Measurements from ENCODE around the gene NOD1.

Gene NOD1

GRCh38 chr7:30451539-30452279, 26.9 kb downstream of the NOD1 start:
- Histone ChIP-seq H3K27me3 (ENCODE audit: control insufficient read depth, insufficient read depth, low read length) (no peaks in the 10 kb centered on the region), H3K9ac (no peak overlapping the region), H3K27ac (no peak overlapping the region), H3K4me2 (ENCODE audit: low read length) (no peak overlapping the region), H3K79me2 (no peaks in the 10 kb centered on the region), H3K9me3 (ENCODE audit: control insufficient read depth, low read length) (no peaks in the 10 kb centered on the region), H3K4me1 (no peaks in the 10 kb centered on the region), H3K36me3 (ENCODE audit: control insufficient read depth, insufficient read depth, low read length) (no peaks in the 10 kb centered on the region), H3K4me3 (ENCODE audit: low read depth, low read length) (no peak overlapping the region), H2AFZ (no peak overlapping the region)
- TF ChIP-seq, protein P1, sequence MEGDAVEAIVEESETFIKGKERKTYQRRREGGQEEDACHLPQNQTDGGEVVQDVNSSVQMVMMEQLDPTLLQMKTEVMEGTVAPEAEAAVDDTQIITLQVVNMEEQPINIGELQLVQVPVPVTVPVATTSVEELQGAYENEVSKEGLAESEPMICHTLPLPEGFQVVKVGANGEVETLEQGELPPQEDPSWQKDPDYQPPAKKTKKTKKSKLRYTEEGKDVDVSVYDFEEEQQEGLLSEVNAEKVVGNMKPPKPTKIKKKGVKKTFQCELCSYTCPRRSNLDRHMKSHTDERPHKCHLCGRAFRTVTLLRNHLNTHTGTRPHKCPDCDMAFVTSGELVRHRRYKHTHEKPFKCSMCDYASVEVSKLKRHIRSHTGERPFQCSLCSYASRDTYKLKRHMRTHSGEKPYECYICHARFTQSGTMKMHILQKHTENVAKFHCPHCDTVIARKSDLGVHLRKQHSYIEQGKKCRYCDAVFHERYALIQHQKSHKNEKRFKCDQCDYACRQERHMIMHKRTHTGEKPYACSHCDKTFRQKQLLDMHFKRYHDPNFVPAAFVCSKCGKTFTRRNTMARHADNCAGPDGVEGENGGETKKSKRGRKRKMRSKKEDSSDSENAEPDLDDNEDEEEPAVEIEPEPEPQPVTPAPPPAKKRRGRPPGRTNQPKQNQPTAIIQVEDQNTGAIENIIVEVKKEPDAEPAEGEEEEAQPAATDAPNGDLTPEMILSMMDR (IDR thresholded peaks at IDR 0.05) = no peak

GRCh38 chr7:30450983-30451497, 27.5 kb downstream of the NOD1 start:
- TF ChIP-seq, protein P1 (IDR thresholded peaks at IDR 0.05) = no peak
- H3K36me3 ChIP-seq (ENCODE audit: control insufficient read depth, insufficient read depth, low read length) = no peaks in the 10 kb centered on the region
- no peak overlapping the region for H3K9ac ChIP-seq
- no peaks in the 10 kb centered on the region for H3K27me3 ChIP-seq (ENCODE audit: control insufficient read depth, insufficient read depth, low read length)
- no peak overlapping the region for H2AFZ ChIP-seq
- H3K27ac ChIP-seq = no peak overlapping the region
- no peaks in the 10 kb centered on the region for H3K9me3 ChIP-seq (ENCODE audit: control insufficient read depth, low read length)
- H3K4me2 ChIP-seq (ENCODE audit: low read length) = no peak overlapping the region
- no peaks in the 10 kb centered on the region for H3K79me2 ChIP-seq
- H3K4me3 ChIP-seq (ENCODE audit: low read depth, low read length) = no peak overlapping the region
- no peaks in the 10 kb centered on the region for H3K4me1 ChIP-seq

DNA sequence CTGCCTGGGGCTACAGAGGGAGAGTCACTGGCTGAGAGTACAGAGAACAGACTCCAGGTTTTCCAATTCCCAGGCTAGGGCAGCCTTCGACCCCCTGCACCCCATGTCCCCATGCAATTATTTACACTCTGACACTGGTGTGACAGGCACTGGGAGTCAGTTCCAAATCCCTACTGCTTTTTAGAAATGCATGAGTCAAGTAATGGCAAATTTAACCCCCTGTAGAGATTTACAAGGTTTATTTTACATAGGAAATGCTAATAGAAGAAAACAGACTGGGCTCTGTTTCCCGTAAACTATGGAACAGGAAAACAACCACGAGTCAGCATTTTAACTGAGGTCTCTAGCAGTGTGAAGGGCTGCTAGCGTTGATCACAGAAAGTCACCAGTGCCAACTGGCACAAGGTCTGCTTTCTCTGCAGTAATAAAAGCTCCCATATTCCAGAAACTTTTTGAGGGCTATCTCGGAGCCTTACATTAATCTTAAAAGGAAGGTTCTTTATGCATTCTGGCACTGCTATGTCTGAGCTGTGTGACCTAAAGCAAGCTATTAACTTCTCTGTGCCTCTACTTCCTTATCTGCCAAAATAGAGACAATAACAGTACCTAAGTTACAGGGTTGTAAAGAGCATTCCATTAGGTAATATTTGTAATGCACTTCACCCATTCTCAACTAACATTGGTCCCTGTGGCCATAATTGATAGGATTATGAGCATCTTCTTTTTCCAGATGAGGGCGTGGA, 28.2 kb downstream of the NOD1 start:
- Histone ChIP-seq H3K4me1 (no peaks in the 10 kb centered on the region), H3K4me2 (ENCODE audit: low read length) (no peak overlapping the region), H3K27ac (no peak overlapping the region), H2AFZ (no peak overlapping the region), H3K79me2 (no peaks in the 10 kb centered on the region), H3K9ac (no peak overlapping the region), H3K9me3 (ENCODE audit: control insufficient read depth, low read length) (no peaks in the 10 kb centered on the region), H3K4me3 (ENCODE audit: low read depth, low read length) (no peak overlapping the region), H3K27me3 (ENCODE audit: control insufficient read depth, insufficient read depth, low read length) (no peaks in the 10 kb centered on the region), H3K36me3 (ENCODE audit: control insufficient read depth, insufficient read depth, low read length) (no peaks in the 10 kb centered on the region)
- TF ChIP-seq, protein P1 (IDR thresholded peaks at IDR 0.05) = no peak

- Histone ChIP-seq H3K4me3 (ENCODE audit: low read depth, low read length) (no peak overlapping the region), H3K4me2 (ENCODE audit: low read length) (no peak overlapping the region), H3K79me2 (no peaks in the 10 kb centered on the region), H3K27ac (no peak overlapping the region), H3K36me3 (ENCODE audit: control insufficient read depth, insufficient read depth, low read length) (no peaks in the 10 kb centered on the region), H2AFZ (no peak overlapping the region), H3K27me3 (ENCODE audit: control insufficient read depth, insufficient read depth, low read length) (no peaks in the 10 kb centered on the region), H3K4me1 (no peaks in the 10 kb centered on the region), H3K9ac (no peak overlapping the region), H3K9me3 (ENCODE audit: control insufficient read depth, low read length) (no peaks in the 10 kb centered on the region)
- TF ChIP-seq, protein P1 (IDR thresholded peaks at IDR 0.05) = no peak
These were observed 30.0 kb downstream of the NOD1 start for GRCh38 chr7:30448461-30449189.

Measured in parathyroid adenoma (tissue), 2 donors.